ENCODE results near the gene UBE2E2.
"Not testable (repeated sequence)": the region's sequence is repeated elsewhere in the genome, so short reads cannot be mapped to it uniquely, and the experiment has no call there.

UBE2E2 gene

GRCh38 chr3:23615068-23615467, 411.9 kb downstream of the UBE2E2 start:
- H3K27me3 Mint-ChIP-seq (ENCODE audit: low read depth), result peaks cover 25% of the 10 kb centered on the region

GRCh38 chr3:23618475-23618874, 415.3 kb downstream of the UBE2E2 start:
- not testable (repeated sequence) for H3K4me3 Mint-ChIP-seq; H3K27ac Mint-ChIP-seq; H3K4me1 Mint-ChIP-seq; H3K36me3 Mint-ChIP-seq (ENCODE audit: low read depth)
- Mint-ChIP-seq H3K9me3 (peaks cover 23% of the 10 kb centered on the region), H3K27me3 (ENCODE audit: low read depth) (peaks cover 14% of the 10 kb centered on the region)

More at GRCh38 chr3:23615068-23615467, 411.9 kb downstream of the UBE2E2 start:
- no peaks in the 10 kb centered on the region for H3K36me3 Mint-ChIP-seq (ENCODE audit: low read depth)
- peaks cover 12% of the 10 kb centered on the region for H3K9me3 Mint-ChIP-seq
- H3K27ac Mint-ChIP-seq, result no peak overlapping the region
- H3K4me1 Mint-ChIP-seq, result peaks cover 16% of the 10 kb centered on the region
- H3K4me3 Mint-ChIP-seq, result no peak overlapping the region
- no peak for TF ChIP-seq CTCF (IDR thresholded peaks at IDR 0.05; ENCODE audit: unreplicated experiment in 3 of 3)

- H3K9me3 Mint-ChIP-seq, result peaks cover 35% of the 10 kb centered on the region
- no peaks in the 10 kb centered on the region for H3K4me1 Mint-ChIP-seq
- TF ChIP-seq CTCF (IDR thresholded peaks at IDR 0.05; ENCODE audit: unreplicated experiment in 3 of 3), result no peak
- H3K27me3 Mint-ChIP-seq (ENCODE audit: low read depth), result peaks cover 8% of the 10 kb centered on the region
- peaks cover 4% of the 10 kb centered on the region for H3K36me3 Mint-ChIP-seq (ENCODE audit: low read depth)
- H3K4me3 Mint-ChIP-seq, result no peak overlapping the region
- no peak overlapping the region for H3K27ac Mint-ChIP-seq
Observed at GRCh38 chr3:23619705-23620637, 416.8 kb downstream of the UBE2E2 start.

GRCh38 chr3:23620638-23621015, 417.5 kb downstream of the UBE2E2 start:
- TF ChIP-seq CTCF (IDR thresholded peaks at IDR 0.05; ENCODE audit: unreplicated experiment in 3 of 3), result no peak
- no peak overlapping the region for H3K27ac Mint-ChIP-seq
- H3K4me3 Mint-ChIP-seq, result no peak overlapping the region
- H3K4me1 Mint-ChIP-seq, result no peaks in the 10 kb centered on the region
- H3K27me3 Mint-ChIP-seq (ENCODE audit: low read depth), result peaks cover 8% of the 10 kb centered on the region
- H3K36me3 Mint-ChIP-seq (ENCODE audit: low read depth), result peaks cover 4% of the 10 kb centered on the region
- peaks cover 39% of the 10 kb centered on the region for H3K9me3 Mint-ChIP-seq

GRCh38 chr3:23623844-23624243, 420.7 kb downstream of the UBE2E2 start:
- no peak overlapping the region for H3K4me3 Mint-ChIP-seq
- H3K27ac Mint-ChIP-seq, result no peak overlapping the region
- H3K9me3 Mint-ChIP-seq, result peaks cover 31% of the 10 kb centered on the region
- TF ChIP-seq CTCF (IDR thresholded peaks at IDR 0.05; ENCODE audit: unreplicated experiment in 3 of 3), result no peak
- peaks cover 4% of the 10 kb centered on the region for H3K36me3 Mint-ChIP-seq (ENCODE audit: low read depth)
- no peaks in the 10 kb centered on the region for H3K27me3 Mint-ChIP-seq (ENCODE audit: low read depth)
- no peaks in the 10 kb centered on the region for H3K4me1 Mint-ChIP-seq

GRCh38 chr3:23624305-23624704, 421.2 kb downstream of the UBE2E2 start:
- Mint-ChIP-seq H3K36me3 (ENCODE audit: low read depth) (peaks cover 4% of the 10 kb centered on the region), H3K27ac (no peak overlapping the region), H3K27me3 (ENCODE audit: low read depth) (no peaks in the 10 kb centered on the region), H3K4me3 (no peak overlapping the region), H3K4me1 (peaks cover under 1% of the 10 kb centered on the region), H3K9me3 (peaks cover 29% of the 10 kb centered on the region)
- no peak for TF ChIP-seq CTCF (IDR thresholded peaks at IDR 0.05; ENCODE audit: unreplicated experiment in 3 of 3)
